Astrocyte (in vitro differentiated cells and primary cell): ENCODE results near the gene TAF6. TPM values are rescaled to one million over a fixed set of nuclear protein-coding genes. Genes with fewer than 3 reads are reported as not detected.
A peak's percentile ranks its signal among the peaks of the same experiment; 100 is the strongest.

Experiments used
- DNase-seq: peaks from one replicate; pipeline ENCODE4 v3.0.0-alpha.2; 2010; ENCODE audit warnings: low read depth
- FAIRE-seq: peaks from 2 replicates; lab custom pipeline; 2011; peaks lifted over from hg19 to GRCh38; lab: Jason Lieb, UNC
- H2AFZ ChIP-seq: 2 replicates; pipeline ENCODE4 v1.6.0; 2012; ENCODE audit warnings: low read depth, low read length, inconsistent platforms
- H3K27ac ChIP-seq: 2 replicates; pipeline ENCODE4 v1.5.1; 2011; ENCODE audit warnings: low read depth, low read length, inconsistent platforms
- H3K27me3 ChIP-seq: 2 replicates; pipeline ENCODE4 v1.6.0; 2011; ENCODE audit warnings: low read length, inconsistent platforms; ENCODE audit not compliant: insufficient read depth
- H3K36me3 ChIP-seq: 2 replicates; pipeline ENCODE4 v1.5.1; 2011; ENCODE audit warnings: low read length, inconsistent platforms; ENCODE audit not compliant: insufficient read depth
- H3K4me1 ChIP-seq: 2 replicates; pipeline ENCODE4 v1.5.1; 2011; ENCODE audit warnings: low read length, inconsistent platforms; ENCODE audit not compliant: insufficient read depth
- H3K4me2 ChIP-seq: 2 replicates; pipeline ENCODE4 v1.6.0; 2012; ENCODE audit warnings: low read length, inconsistent platforms
- H3K4me3 ChIP-seq: 2 replicates; pipeline ENCODE4 v1.5.1; 2011; ENCODE audit warnings: low read depth, mild to moderate bottlenecking, low read length, inconsistent platforms; ENCODE audit not compliant: insufficient read depth
- H3K79me2 ChIP-seq: 2 replicates; pipeline ENCODE4 v1.6.0; 2012; ENCODE audit warnings: mild to moderate bottlenecking, low read length, inconsistent platforms; ENCODE audit not compliant: insufficient read depth
- H3K9ac ChIP-seq: 2 replicates; pipeline ENCODE4 v1.6.0; 2012; ENCODE audit warnings: mild to moderate bottlenecking, low read length, inconsistent platforms
- H3K9me3 ChIP-seq: 2 replicates; pipeline ENCODE4 v1.5.1; 2012; ENCODE audit warnings: low read depth, mild to moderate bottlenecking, low read length, inconsistent platforms; ENCODE audit not compliant: insufficient read depth
- H4K20me1 ChIP-seq: 2 replicates; pipeline ENCODE4 v1.6.0; 2012; ENCODE audit warnings: low read length, inconsistent platforms; ENCODE audit not compliant: insufficient read depth
- H3K27ac Mint-ChIP-seq: one replicate; pipeline ENCODE4 v1.8.0; 2021; ENCODE audit warnings: mild to moderate bottlenecking, mixed read lengths; ENCODE audit not compliant: unreplicated experiment
- H3K27me3 Mint-ChIP-seq: one replicate; pipeline ENCODE4 v1.8.0; 2021; ENCODE audit warnings: low read depth, mixed read lengths; ENCODE audit not compliant: unreplicated experiment
- H3K36me3 Mint-ChIP-seq: one replicate; pipeline ENCODE4 v1.8.0; 2021; ENCODE audit warnings: low read depth, mixed read lengths; ENCODE audit not compliant: unreplicated experiment
- H3K4me1 Mint-ChIP-seq: one replicate; pipeline ENCODE4 v1.8.0; 2021; ENCODE audit warnings: low read depth, mixed read lengths; ENCODE audit not compliant: unreplicated experiment
- H3K4me3 Mint-ChIP-seq: one replicate; pipeline ENCODE4 v1.8.0; 2021; ENCODE audit warnings: mild to moderate bottlenecking, moderate library complexity, mixed read lengths; ENCODE audit not compliant: unreplicated experiment
- H3K9me3 Mint-ChIP-seq: one replicate; pipeline ENCODE4 v1.8.0; 2021; ENCODE audit warnings: mild to moderate bottlenecking, mixed read lengths; ENCODE audit not compliant: unreplicated experiment
- EZH2 ChIP-seq: IDR thresholded peaks from 2 replicates; pipeline ENCODE4 v1.6.1; 2012; ENCODE audit warnings: mild to moderate bottlenecking, low read length, inconsistent platforms; ENCODE audit not compliant: insufficient read depth
- total RNA-seq: library from RNA; stranded (reverse); gene quantifications from 2 replicates; pipeline ENCODE4 v1.2.1, GENCODE V29; 2021
- TF ChIP-seq, protein P1 (sequence below): IDR thresholded peaks from 2 replicates; pipeline ENCODE4 v1.5.1; 2011; ENCODE audit warnings: low read depth, mild to moderate bottlenecking, inconsistent platforms, low read length, moderate library complexity; ENCODE audit not compliant: insufficient read depth

The TAF6 gene
- total RNA-seq, 1 donor from 2014 or later, result 47.0 TPM

DNA sequence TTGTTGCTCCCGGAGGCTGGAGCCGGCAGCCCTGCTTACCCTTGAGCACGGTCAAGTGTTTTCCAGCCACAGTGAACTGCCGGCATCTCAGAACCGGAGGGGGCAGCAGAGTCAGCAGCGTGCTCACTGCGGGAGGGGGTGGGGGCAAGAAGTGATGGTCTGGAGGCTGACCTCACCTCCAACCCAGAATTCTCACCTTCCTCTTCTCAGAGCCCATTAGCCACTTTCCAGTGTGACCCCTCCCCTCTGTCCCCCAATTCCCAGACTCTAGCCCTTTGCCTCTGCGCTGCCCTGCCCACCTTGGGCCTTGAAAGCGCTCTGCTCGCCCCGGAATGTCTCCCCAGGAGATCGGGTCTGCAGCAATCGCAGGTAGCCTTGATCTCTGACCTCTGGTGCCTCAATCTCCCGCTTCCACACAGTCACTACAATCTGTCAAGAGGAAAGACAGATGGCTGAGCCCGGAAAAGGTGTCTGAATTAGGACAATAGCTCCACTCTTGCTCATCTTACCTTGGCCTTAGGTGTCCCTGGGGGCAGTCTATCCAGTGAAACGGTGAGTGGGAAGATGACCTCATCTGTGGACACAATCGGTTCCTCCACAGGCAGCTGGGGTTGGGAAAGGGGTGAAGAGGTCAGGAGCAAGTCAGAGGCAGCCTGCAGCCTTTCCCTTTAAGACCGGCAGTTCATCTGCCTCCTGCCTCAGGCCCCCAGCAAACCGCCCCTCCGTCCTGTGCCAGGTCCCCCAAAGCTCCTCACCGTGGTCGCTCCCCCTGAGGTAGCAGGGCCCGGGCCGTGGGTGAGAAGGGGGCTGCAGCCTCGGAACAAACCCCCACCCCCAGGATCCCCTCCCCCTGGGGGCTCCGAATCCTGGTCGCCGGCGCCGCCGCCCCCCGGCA, 38.4 kb upstream of the TAF6 start:
- FAIRE-seq, result no peak

DNA sequence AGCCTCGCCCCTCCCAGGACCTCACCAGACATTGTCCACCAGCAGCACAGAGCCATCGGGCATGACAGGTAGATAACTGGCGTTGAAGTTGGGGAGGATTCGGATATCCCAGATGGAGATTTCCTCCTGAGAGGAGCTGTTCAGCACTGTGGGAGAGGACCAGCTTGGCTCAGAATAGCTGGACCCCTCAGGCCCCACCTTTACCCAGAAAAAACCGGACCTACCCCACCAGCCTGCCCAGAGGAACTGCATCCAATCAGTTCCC, 37.8 kb upstream of the TAF6 start:
- no peaks in the 10 kb centered on the region for H3K9me3 Mint-ChIP-seq
- H3K27ac Mint-ChIP-seq, result peak overlapping the region; percentile 50
- H3K4me3 ChIP-seq, result peak overlapping the region; percentile 77
- no peak overlapping the region for H2AFZ ChIP-seq
- peaks cover 10% of the 10 kb centered on the region for H3K36me3 Mint-ChIP-seq
- H3K4me1 ChIP-seq, result peaks cover 7% of the 10 kb centered on the region
- H4K20me1 ChIP-seq, result peaks cover 47% of the 10 kb centered on the region
- FAIRE-seq (no peak), DNase-seq (no peak)
- H3K4me3 Mint-ChIP-seq, result peak overlapping the region; percentile 84
- H3K27me3 Mint-ChIP-seq, result peaks cover 2% of the 10 kb centered on the region
- no peak for TF ChIP-seq EZH2
- TF ChIP-seq, protein P1, sequence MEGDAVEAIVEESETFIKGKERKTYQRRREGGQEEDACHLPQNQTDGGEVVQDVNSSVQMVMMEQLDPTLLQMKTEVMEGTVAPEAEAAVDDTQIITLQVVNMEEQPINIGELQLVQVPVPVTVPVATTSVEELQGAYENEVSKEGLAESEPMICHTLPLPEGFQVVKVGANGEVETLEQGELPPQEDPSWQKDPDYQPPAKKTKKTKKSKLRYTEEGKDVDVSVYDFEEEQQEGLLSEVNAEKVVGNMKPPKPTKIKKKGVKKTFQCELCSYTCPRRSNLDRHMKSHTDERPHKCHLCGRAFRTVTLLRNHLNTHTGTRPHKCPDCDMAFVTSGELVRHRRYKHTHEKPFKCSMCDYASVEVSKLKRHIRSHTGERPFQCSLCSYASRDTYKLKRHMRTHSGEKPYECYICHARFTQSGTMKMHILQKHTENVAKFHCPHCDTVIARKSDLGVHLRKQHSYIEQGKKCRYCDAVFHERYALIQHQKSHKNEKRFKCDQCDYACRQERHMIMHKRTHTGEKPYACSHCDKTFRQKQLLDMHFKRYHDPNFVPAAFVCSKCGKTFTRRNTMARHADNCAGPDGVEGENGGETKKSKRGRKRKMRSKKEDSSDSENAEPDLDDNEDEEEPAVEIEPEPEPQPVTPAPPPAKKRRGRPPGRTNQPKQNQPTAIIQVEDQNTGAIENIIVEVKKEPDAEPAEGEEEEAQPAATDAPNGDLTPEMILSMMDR, result no peak
- no peak overlapping the region for H3K27ac ChIP-seq
- peaks cover 7% of the 10 kb centered on the region for H3K4me1 Mint-ChIP-seq
- H3K27me3 ChIP-seq, result no peaks in the 10 kb centered on the region
- H3K9me3 ChIP-seq, result no peaks in the 10 kb centered on the region
- peaks cover 35% of the 10 kb centered on the region for H3K79me2 ChIP-seq
- peak overlapping the region; percentile 93 for H3K9ac ChIP-seq
- H3K36me3 ChIP-seq, result peaks cover 9% of the 10 kb centered on the region
- peak overlapping the region; percentile 92 for H3K4me2 ChIP-seq

More for the DNA sequence above, 38.4 kb upstream of the TAF6 start:
- Histone ChIP-seq H3K79me2 (peaks cover 35% of the 10 kb centered on the region), H4K20me1 (peaks cover 44% of the 10 kb centered on the region), H3K4me1 (peaks cover 7% of the 10 kb centered on the region), H3K4me3 (peak overlapping the region; percentile 77), H3K9me3 (no peaks in the 10 kb centered on the region), H3K27ac (no peak overlapping the region), H3K4me2 (peak overlapping the region; percentile 92), H3K9ac (peak overlapping the region; percentile 93), H2AFZ (no peak overlapping the region), H3K27me3 (no peaks in the 10 kb centered on the region), H3K36me3 (peaks cover 9% of the 10 kb centered on the region)
- peaks cover 7% of the 10 kb centered on the region for H3K4me1 Mint-ChIP-seq
- peaks cover 8% of the 10 kb centered on the region for H3K36me3 Mint-ChIP-seq
- DNase-seq, result peak; percentile 22
- peak overlapping the region; percentile 84 for H3K4me3 Mint-ChIP-seq
- no peak for TF ChIP-seq EZH2
- TF ChIP-seq, protein P1, result no peak
- H3K27ac Mint-ChIP-seq, result peak overlapping the region; percentile 50
- H3K9me3 Mint-ChIP-seq, result no peaks in the 10 kb centered on the region
- H3K27me3 Mint-ChIP-seq, result peaks cover 2% of the 10 kb centered on the region
